HCT116 (cell line): ENCODE results near the gene SYNJ1. TPM values are rescaled to one million over a fixed set of nuclear protein-coding genes. Genes with fewer than 3 reads are reported as not detected.

ENCODE experiments used
- ATAC-seq: fragments of 200-7000 bp; cut with Tn5 transposase; 2 replicates; pipeline ENCODE4 v1.9.1; 2020; ENCODE audit warnings: mild to moderate bottlenecking, moderate library complexity
- BruUV-seq: library from RNA; stranded (reverse); fragments of 400-500 nt; replicated peaks from 2 replicates; lab custom pipeline; 2021; lab: Mats Ljungman, UMichigan
- CTCF ChIA-PET: fragments of 300-600 bp; sonication (Branson Sonifier 250); formaldehyde crosslinking; loops from one replicate; lab custom pipeline; 2021; ENCODE audit warnings: antibody characterized with exemption; lab: Charles Lee
- POLR2A ChIA-PET: fragments of 300-600, 350-600 bp; sonication (Branson Sonifier 250); formaldehyde crosslinking; loops from one replicate; lab custom pipeline; 2021; ENCODE audit warnings: antibody characterized with exemption; lab: Charles Lee
- RAD21 ChIA-PET, 2 experiments: fragments of 300-600 bp; sonication (Branson Sonifier 250); formaldehyde crosslinking; loops; one replicate each; lab custom pipeline; 2023; ENCODE audit warnings: low total read pairs in 2 of 2; ENCODE audit not compliant: uncharacterized antibody in 2 of 2, unreplicated experiment in 2 of 2, low non-redundant PET in 1 of 2; lab: Charles Lee
- DNase-seq: peaks from one replicate; pipeline ENCODE4 v3.0.0-alpha.2; 2010; ENCODE audit warnings: low read depth, low spot score
- H2AFZ ChIP-seq: fragments of 200-600 bp; shearing (Covaris generic), sonication (generic); 2 replicates; pipeline ENCODE4 v1.6.1; 2017; ENCODE audit warnings: low read depth, mixed run types, mixed read lengths, antibody characterized with exemption, low read length; ENCODE audit not compliant: poor library complexity, severe bottlenecking
- H3K27ac ChIP-seq: 2 replicates; pipeline ENCODE4 v1.5.1; 2012; ENCODE audit warnings: low read depth, low read length
- H3K27me3 ChIP-seq: fragments of 200-600 bp; sonication (generic); 2 replicates; pipeline ENCODE4 v1.6.1; 2016; ENCODE audit warnings: mixed run types, low read length, mixed read lengths; ENCODE audit not compliant: insufficient read depth
- H3K36me3 ChIP-seq, 2 experiments: fragments of 200-500 bp in 1 of 2; fragments of 200-600 bp in 1 of 2; sonication (Bioruptor generic) in 1 of 2; sonication (generic) in 1 of 2; 2 replicates each; pipeline versions ENCODE4 v1.5.1 to v1.6.1; 2014 to 2016; ENCODE audit warnings: low read length in 2 of 2, inconsistent platforms in 1 of 2, mixed read lengths in 1 of 2, mixed run types in 1 of 2; ENCODE audit not compliant: insufficient read depth in 2 of 2, control insufficient read depth in 1 of 2
- H3K4me1 ChIP-seq, 2 experiments: fragments of 200-600 bp in 1 of 2; sonication (generic) in 1 of 2; 2 replicates each; pipeline versions ENCODE4 v1.5.1 to v1.6.1; 2012 to 2017; ENCODE audit warnings: low read length in 2 of 2, inconsistent platforms in 1 of 2, mild to moderate bottlenecking in 1 of 2, mixed read lengths in 1 of 2, mixed run types in 1 of 2, moderate library complexity in 1 of 2; ENCODE audit not compliant: insufficient read depth in 2 of 2, control insufficient read depth in 1 of 2
- H3K4me2 ChIP-seq: fragments of 200-600 bp; sonication (generic); 2 replicates; pipeline ENCODE4 v1.6.1; 2017; ENCODE audit warnings: mixed run types, low read length, mixed read lengths
- H3K4me3 ChIP-seq, 2 experiments: fragments of 200-600 bp in 1 of 2; sonication (generic) in 1 of 2; replicated peaks in 1 of 2; 2 replicates each; pipeline ENCODE4 v1.5.1; 2011 to 2016; ENCODE audit warnings: low read length in 2 of 2, control low read depth in 1 of 2, low read depth in 1 of 2, mild to moderate bottlenecking in 1 of 2, mixed read lengths in 1 of 2, mixed run types in 1 of 2
- H3K79me2 ChIP-seq: fragments of 200-600 bp; sonication (generic); 2 replicates; pipeline ENCODE4 v1.6.1; 2017; ENCODE audit warnings: mild to moderate bottlenecking, mixed run types, low read length, moderate library complexity, mixed read lengths; ENCODE audit not compliant: insufficient read depth
- H3K9ac ChIP-seq: fragments of 200-600 bp; sonication (generic); 2 replicates; pipeline ENCODE4 v1.6.1; 2016; ENCODE audit warnings: low read length, mixed read lengths
- H3K9me2 ChIP-seq: fragments of 200-600 bp; sonication (generic), shearing (Covaris generic); 2 replicates; pipeline ENCODE4 v1.6.1; 2017; ENCODE audit warnings: mixed run types, mild to moderate bottlenecking, moderate library complexity; ENCODE audit not compliant: insufficient read depth
- H3K9me3 ChIP-seq, 2 experiments: fragments of 200-500 bp in 1 of 2; fragments of 200-600 bp in 1 of 2; sonication (Bioruptor generic) in 1 of 2; sonication (generic) in 1 of 2; 2 replicates each; pipeline ENCODE4 v1.6.1; 2014 to 2017; ENCODE audit warnings: low read length in 2 of 2, mixed read lengths in 2 of 2, inconsistent platforms in 1 of 2, low read depth in 1 of 2, mild to moderate bottlenecking in 1 of 2, mixed run types in 1 of 2, moderate library complexity in 1 of 2; ENCODE audit not compliant: control insufficient read depth in 1 of 2, insufficient read depth in 1 of 2
- H4K20me1 ChIP-seq: fragments of 200-600 bp; sonication (generic), shearing (Covaris generic); 2 replicates; pipeline ENCODE4 v1.6.1; 2017; ENCODE audit warnings: mixed run types, mild to moderate bottlenecking, moderate library complexity; ENCODE audit not compliant: insufficient read depth
- ATF3 ChIP-seq: IDR thresholded peaks from 2 replicates; pipeline ENCODE4 v1.6.1; 2012
- CEBPB ChIP-seq: IDR thresholded peaks from 2 replicates; pipeline ENCODE4 v1.6.1; 2012; ENCODE audit warnings: low read depth
- CTCF ChIP-seq, 3 experiments: fragments of 200-600 bp in 1 of 3; sonication (generic) in 1 of 3; IDR thresholded peaks in 2 of 3; conservative IDR thresholded peaks in 1 of 3; 2 replicates each; pipeline ENCODE4 v1.5.1; 2012 to 2017; ENCODE audit warnings: low read depth in 2 of 3, low read length in 2 of 3, antibody characterized with exemption in 1 of 3, borderline replicate concordance in 1 of 3, control low read depth in 1 of 3, mild to moderate bottlenecking in 1 of 3, mixed read lengths in 1 of 3, mixed run types in 1 of 3, moderate library complexity in 1 of 3; ENCODE audit not compliant: insufficient read depth in 1 of 3
- EGR1 ChIP-seq: IDR thresholded peaks from 2 replicates; pipeline ENCODE4 v1.6.1; 2012; ENCODE audit warnings: low read depth
- EZH2 ChIP-seq: fragments of 200-600 bp; sonication (generic); IDR thresholded peaks from 2 replicates; pipeline ENCODE4 v1.6.1; 2017; ENCODE audit warnings: antibody characterized with exemption, mixed run types
- EZH2phosphoT487 ChIP-seq: fragments of 200-600 bp; IDR thresholded peaks from 2 replicates; pipeline ENCODE4 v1.6.1; 2018; ENCODE audit warnings: antibody characterized with exemption, borderline replicate concordance
- FOSL1 ChIP-seq: IDR thresholded peaks from 2 replicates; pipeline ENCODE4 v1.6.1; 2012; ENCODE audit warnings: low read depth
- JUND ChIP-seq: IDR thresholded peaks from 2 replicates; pipeline ENCODE4 v1.6.1; 2012
- POLR2A ChIP-seq: IDR thresholded peaks from 2 replicates; pipeline ENCODE4 v1.7.0; 2011; ENCODE audit warnings: borderline replicate concordance; ENCODE audit not compliant: insufficient read depth, insufficient read length; ENCODE audit errors: extremely low read depth
- RAD21 ChIP-seq: IDR thresholded peaks from 2 replicates; pipeline ENCODE4 v1.6.1; 2012; ENCODE audit warnings: low read depth, mild to moderate bottlenecking
- REST ChIP-seq: IDR thresholded peaks from 2 replicates; pipeline ENCODE4 v1.6.1; 2012; ENCODE audit warnings: low read depth
- SIN3A ChIP-seq: IDR thresholded peaks from 2 replicates; pipeline ENCODE4 v1.6.1; 2012; ENCODE audit warnings: low read depth
- SP1 ChIP-seq: IDR thresholded peaks from 2 replicates; pipeline ENCODE4 v1.6.1; 2012; ENCODE audit warnings: low read depth
- TCF7L2 ChIP-seq: IDR thresholded peaks from 2 replicates; pipeline ENCODE4 v1.7.0; 2011; ENCODE audit warnings: borderline replicate concordance, inconsistent platforms; ENCODE audit not compliant: insufficient read depth, insufficient read length; ENCODE audit errors: extremely low read depth
- ZBTB33 ChIP-seq: IDR thresholded peaks from 2 replicates; pipeline ENCODE4 v1.6.1; 2011; ENCODE audit warnings: mild to moderate bottlenecking, low read length, moderate library complexity; ENCODE audit not compliant: insufficient replicate concordance; ENCODE audit errors: extremely low read depth
- ZFX ChIP-seq: fragments of 450-650 bp; IDR thresholded peaks from 2 replicates; pipeline ENCODE4 v1.6.1; 2017
- intact Hi-C: fragments of 100-400 bp; cut with micrococcal nuclease; formaldehyde crosslinking; loops from 2 replicates; pipeline ENCODE4 v1.10.0; 2022
- total RNA-seq: library from RNA; stranded (reverse); gene quantifications from one replicate; pipeline ENCODE4 v1.2.1, GENCODE V29; 2021; ENCODE audit not compliant: unreplicated experiment

Gene SYNJ1
- total RNA-seq, 1 experiment from 2014 or later, result 7.2 TPM

DNA sequence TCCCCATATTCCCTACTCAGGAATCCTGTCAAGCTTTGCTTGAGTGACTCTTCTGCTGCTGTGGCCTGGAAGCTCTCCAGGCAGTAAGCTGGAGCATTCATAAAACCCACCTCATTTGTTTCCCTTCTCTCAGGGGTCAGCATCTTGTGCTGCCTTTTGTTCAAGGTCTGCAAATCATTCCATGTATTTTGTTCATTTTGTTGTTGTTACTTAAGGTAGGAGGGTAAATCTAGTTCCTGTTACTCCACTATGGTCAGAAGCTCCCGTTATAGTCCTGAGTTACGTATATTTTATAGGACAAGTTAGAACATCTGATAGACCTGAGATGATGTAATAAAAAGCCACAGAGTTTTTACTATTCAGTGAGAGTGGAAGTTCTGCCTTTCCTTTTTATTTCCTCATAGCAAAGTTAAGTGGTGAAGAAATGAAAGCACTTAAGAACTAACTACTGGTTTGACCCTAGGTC is 9.9 kb downstream of the SYNJ1 start:
- no peak overlapping the region for H3K4me3 ChIP-seq
- POLR2A ChIA-PET, result no interaction called here
- H4K20me1 ChIP-seq, result no peaks in the 10 kb centered on the region
- TF ChIP-seq TCF7L2 (no peak), ATF3 (no peak), EGR1 (no peak), REST (no peak), FOSL1 (no peak), EZH2phosphoT487 (no peak), CEBPB (no peak), ZFX (no peak), EZH2 (no peak), SIN3A (no peak), SP1 (no peak), CTCF (IDR thresholded peaks at IDR 0.05 in 2 of 3, conservative IDR thresholded peaks at IDR 0.05 in 1 of 3; ENCODE audit: borderline replicate concordance in 1 of 3, insufficient read depth in 1 of 3, low read depth in 2 of 3, low read length in 2 of 3) (no peak), POLR2A (no peak), RAD21 (no peak), JUND (no peak), ZBTB33 (no peak)
- TF ChIP-seq, all 23 proteins: peak for 0
- H3K9me3 ChIP-seq, result no peaks in the 10 kb centered on the region; a peak in 1 of 4 replicates
- intact Hi-C loops, result no loop called here
- no peaks in the 10 kb centered on the region for H3K79me2 ChIP-seq
- H3K9me2 ChIP-seq, result no peaks in the 10 kb centered on the region
- BruUV-seq, result no TSS peak
- no peak overlapping the region for H3K4me2 ChIP-seq
- no peak overlapping the region for H3K9ac ChIP-seq
- ATAC-seq (no peak), DNase-seq (no peak)
- ChIA-PET CTCF (no interaction called here), RAD21 (no interaction called here)
- no peaks in the 10 kb centered on the region for H3K4me1 ChIP-seq
- no peaks in the 10 kb centered on the region for H3K27me3 ChIP-seq
- no peak overlapping the region for H2AFZ ChIP-seq
- no peaks in the 10 kb centered on the region; a peak in 1 of 4 replicates for H3K36me3 ChIP-seq
- no peak overlapping the region for H3K27ac ChIP-seq
